Measurements from ENCODE around the gene TMEM187. TPM values are rescaled to one million over a fixed set of nuclear protein-coding genes. Genes with fewer than 3 reads are reported as not detected.

Gene TMEM187
- 140 TPM for total RNA-seq (ENCODE audit: insufficient read depth, low replicate concordance)

GRCh38 chrX:153972368-153973126 lies at the start of gene TMEM187:
TSS of gene TMEM187 (plus strand) at chrX:153972754. CDS start at chrX:153982063, 9,309 bp downstream.
- DNase-seq (ENCODE audit: low spot score) = peak; percentile 91

- no peak for DNase-seq (ENCODE audit: low spot score)
These were observed 49.4 kb upstream of the TMEM187 start for GRCh38 chrX:153922932-153923857.

GRCh38 chrX:153924149-153924861 lies 48.2 kb upstream of the TMEM187 start:
- DNase-seq (ENCODE audit: low spot score) = peak; percentile 42

- no peak for DNase-seq (ENCODE audit: low spot score)
These were observed 47.2 kb upstream of the TMEM187 start for GRCh38 chrX:153925387-153925738.

- no peak for DNase-seq (ENCODE audit: low spot score)
These were observed 46.6 kb upstream of the TMEM187 start, which contains the start of gene ARHGAP4 for GRCh38 chrX:153925739-153926551. TSS of gene ARHGAP4 (minus strand) at chrX:153926264. CDS start at chrX:153926202, 62 bp downstream.

GRCh38 chrX:153926552-153926857 lies 46.0 kb upstream of the TMEM187 start:
- peak; percentile 68 for DNase-seq (ENCODE audit: low spot score)

- DNase-seq (ENCODE audit: low spot score) = peak; percentile 46
These were observed 45.5 kb upstream of the TMEM187 start for GRCh38 chrX:153926858-153927671.

GRCh38 chrX:153927672-153927921 lies 45.0 kb upstream of the TMEM187 start:
- no peak for DNase-seq (ENCODE audit: low spot score)

- DNase-seq (ENCODE audit: low spot score) = peak; percentile 98
These were observed 44.4 kb upstream of the TMEM187 start for GRCh38 chrX:153927922-153928760.

GRCh38 chrX:153928846-153929245 lies 43.7 kb upstream of the TMEM187 start:
- no peak for DNase-seq (ENCODE audit: low spot score)

- no peak for DNase-seq (ENCODE audit: low spot score)
These were observed 43.0 kb upstream of the TMEM187 start for GRCh38 chrX:153929576-153929975.

- no peak for DNase-seq (ENCODE audit: low spot score)
These were observed 42.3 kb upstream of the TMEM187 start for GRCh38 chrX:153930011-153930910.

GRCh38 chrX:153931151-153931550 lies 41.4 kb upstream of the TMEM187 start:
- DNase-seq (ENCODE audit: low spot score) = no peak

GRCh38 chrX:153931748-153932147 lies 40.8 kb upstream of the TMEM187 start:
- no peak for DNase-seq (ENCODE audit: low spot score)

GRCh38 chrX:153932220-153932915 lies 40.2 kb upstream of the TMEM187 start:
- DNase-seq (ENCODE audit: low spot score) = no peak

GRCh38 chrX:153933748-153934147 lies 38.8 kb upstream of the TMEM187 start:
- DNase-seq (ENCODE audit: low spot score) = no peak

GRCh38 chrX:153934148-153934761 lies 38.3 kb upstream of the TMEM187 start:
- no peak for DNase-seq (ENCODE audit: low spot score)

All from umbilical cord (tissue), 2 donors.